GM12892 (cell line): ENCODE measurements around the gene SWAP70.

Experiments used
- DNase-seq: peaks from one replicate; pipeline ENCODE4 v3.0.0; 2011; ENCODE audit not compliant: insufficient read length
- FAIRE-seq: peaks from 2 replicates; lab custom pipeline; 2011; peaks lifted over from hg19 to GRCh38; lab: Jason Lieb, UNC
- POLR2A ChIP-seq: IDR thresholded peaks from 2 replicates; pipeline ENCODE4 v1.6.1; 2011; ENCODE audit warnings: low read depth, low read length, control low read depth
- POLR2AphosphoS5 ChIP-seq: IDR thresholded peaks from 2 replicates; pipeline ENCODE4 v1.6.1; 2011; ENCODE audit warnings: low read depth, low read length, control low read depth
- TAF1 ChIP-seq: IDR thresholded peaks from 2 replicates; pipeline ENCODE4 v1.6.1; 2011; ENCODE audit warnings: low read depth, mild to moderate bottlenecking, control low read depth, low read length, borderline replicate concordance

The SWAP70 gene

GRCh38 chr11:9774591-9775397 is 110.9 kb downstream of the SWAP70 start:
- DNase-seq (no peak), FAIRE-seq (no peak)
- TF ChIP-seq TAF1 (no peak), POLR2A (no peak), POLR2AphosphoS5 (no peak)

- TF ChIP-seq POLR2AphosphoS5, result no peak
- TF ChIP-seq TAF1, result no peak
- TF ChIP-seq POLR2A, result no peak
- FAIRE-seq, result no peak
- DNase-seq, result no peak
Observed at GRCh38 chr11:9775398-9775779, 111.5 kb downstream of the SWAP70 start.

- DNase-seq, result no peak
- TF ChIP-seq POLR2A (no peak), POLR2AphosphoS5 (no peak), TAF1 (no peak)
- no peak for FAIRE-seq
Observed at GRCh38 chr11:9776203-9776602, 112.3 kb downstream of the SWAP70 start.

DNA sequence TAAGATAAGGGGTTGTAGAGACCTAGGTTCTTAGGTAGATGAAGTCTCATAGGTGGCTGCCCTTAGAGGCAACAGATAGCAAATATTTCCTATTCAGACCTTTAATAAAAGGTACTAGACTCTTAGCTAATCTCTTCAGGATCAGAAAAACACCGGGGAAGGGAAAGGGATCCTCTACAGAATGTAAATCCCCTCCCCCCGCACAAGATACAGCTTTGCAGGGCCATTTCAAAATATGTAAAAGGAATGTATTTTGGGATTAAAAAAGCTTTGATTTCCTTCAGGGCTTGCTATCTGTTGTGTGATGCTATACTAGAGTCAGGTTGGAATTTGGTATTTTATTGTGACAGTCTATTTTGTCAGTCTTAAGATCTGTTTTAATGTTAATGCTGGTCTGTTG is 113.2 kb downstream of the SWAP70 start:
- no peak for TF ChIP-seq POLR2AphosphoS5
- TF ChIP-seq TAF1, result no peak
- TF ChIP-seq POLR2A, result no peak
- DNase-seq (no peak), FAIRE-seq (no peak)

GRCh38 chr11:9777525-9777924 is 113.6 kb downstream of the SWAP70 start:
- TF ChIP-seq TAF1 (no peak), POLR2AphosphoS5 (no peak), POLR2A (no peak)
- DNase-seq (no peak), FAIRE-seq (no peak)

DNA sequence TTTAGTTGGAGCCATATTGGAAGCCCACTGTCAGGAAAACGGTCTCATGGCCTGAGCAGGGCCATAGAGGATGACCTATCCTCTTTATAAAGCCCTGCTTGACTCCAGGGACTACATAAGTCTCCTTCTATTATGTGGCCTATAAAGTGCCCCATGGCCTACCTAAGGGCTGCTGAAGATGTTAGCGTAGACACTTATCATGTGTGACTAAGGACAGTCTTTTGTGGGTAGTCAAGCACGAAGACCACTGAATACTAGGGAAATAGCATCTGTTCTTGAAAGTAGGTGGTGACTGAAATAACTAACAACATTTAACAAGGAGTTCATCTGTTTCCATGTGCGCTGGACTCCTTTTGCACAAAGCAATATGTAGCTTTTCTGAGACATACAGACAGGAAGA is 117.1 kb downstream of the SWAP70 start:
- no peak for DNase-seq
- FAIRE-seq, result no peak
- no peak for TF ChIP-seq POLR2A
- no peak for TF ChIP-seq TAF1
- no peak for TF ChIP-seq POLR2AphosphoS5

DNA sequence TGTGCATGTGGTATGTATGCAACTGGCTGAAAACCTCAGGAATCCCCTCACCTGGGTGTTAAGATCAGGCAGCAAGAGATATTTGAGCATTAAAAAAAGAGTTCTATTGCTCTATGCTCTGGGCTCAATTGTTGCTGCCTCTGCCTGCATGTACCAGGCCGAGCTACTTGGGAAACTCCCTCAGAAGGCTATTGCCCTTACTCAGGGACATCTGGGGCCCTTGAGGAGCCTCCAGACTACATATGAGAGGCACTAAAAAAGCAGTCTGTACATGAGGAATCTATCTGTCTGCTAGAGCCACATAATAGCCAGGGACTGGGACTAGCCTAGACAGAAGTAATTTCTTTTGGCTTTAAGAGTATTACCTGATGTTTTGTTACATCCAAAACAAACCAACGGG is 120.1 kb downstream of the SWAP70 start:
- no peak for DNase-seq
- no peak for TF ChIP-seq POLR2AphosphoS5
- no peak for FAIRE-seq

GRCh38 chr11:9784602-9785315 is 120.9 kb downstream of the SWAP70 start:
- TF ChIP-seq POLR2AphosphoS5 (no peak), TAF1 (no peak), POLR2A (no peak)
- no peak for FAIRE-seq
- DNase-seq, result no peak

DNA sequence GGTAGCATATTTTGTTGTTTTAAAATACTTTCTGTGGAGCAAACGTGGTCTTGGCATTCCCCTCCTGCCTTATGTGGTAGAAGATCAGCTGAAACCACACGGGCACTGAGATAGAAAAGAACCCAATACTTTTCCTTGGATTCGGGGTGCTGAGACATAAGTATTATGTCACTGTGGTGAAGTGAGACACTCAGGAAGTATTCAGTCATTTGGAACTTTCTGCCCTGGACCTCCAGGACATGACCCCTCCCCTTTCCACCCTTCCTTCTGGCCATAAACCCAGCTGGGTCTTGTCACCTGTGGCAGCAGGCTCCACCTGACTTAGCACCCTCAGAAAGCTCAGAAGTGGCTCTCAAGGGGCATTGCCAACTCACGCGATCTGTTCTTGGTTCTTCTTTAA is 123.4 kb downstream of the SWAP70 start:
- TF ChIP-seq POLR2AphosphoS5 (no peak), POLR2A (no peak)
- DNase-seq (no peak), FAIRE-seq (no peak)

DNA sequence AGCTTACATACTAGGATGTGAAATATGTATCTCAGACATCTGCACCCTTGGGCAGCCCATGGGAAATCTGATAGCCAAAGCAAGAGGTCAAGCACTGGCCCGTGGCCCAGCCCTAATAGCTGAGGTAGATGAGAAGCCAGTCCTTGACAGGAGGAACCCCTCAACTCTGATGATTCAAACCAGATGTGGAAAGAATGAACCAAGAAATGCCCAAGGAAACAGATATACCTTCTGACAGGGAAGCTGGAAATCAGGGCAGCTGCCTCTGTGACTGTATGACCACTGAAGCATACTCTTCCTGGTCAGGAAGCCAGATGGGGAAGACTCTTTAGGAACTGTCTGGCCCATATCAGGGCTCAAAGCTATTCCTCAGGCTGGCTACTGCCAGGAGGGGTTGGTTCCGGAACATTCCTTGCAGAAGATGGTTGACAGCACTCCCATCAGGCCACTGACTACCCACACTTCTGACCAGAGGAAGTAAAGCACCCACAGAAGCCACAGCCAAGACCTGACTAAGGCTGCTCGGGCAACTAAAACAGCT is 124.2 kb downstream of the SWAP70 start:
- no peak for DNase-seq
- TF ChIP-seq POLR2A (no peak), POLR2AphosphoS5 (no peak), TAF1 (no peak)
- FAIRE-seq, result no peak

DNA sequence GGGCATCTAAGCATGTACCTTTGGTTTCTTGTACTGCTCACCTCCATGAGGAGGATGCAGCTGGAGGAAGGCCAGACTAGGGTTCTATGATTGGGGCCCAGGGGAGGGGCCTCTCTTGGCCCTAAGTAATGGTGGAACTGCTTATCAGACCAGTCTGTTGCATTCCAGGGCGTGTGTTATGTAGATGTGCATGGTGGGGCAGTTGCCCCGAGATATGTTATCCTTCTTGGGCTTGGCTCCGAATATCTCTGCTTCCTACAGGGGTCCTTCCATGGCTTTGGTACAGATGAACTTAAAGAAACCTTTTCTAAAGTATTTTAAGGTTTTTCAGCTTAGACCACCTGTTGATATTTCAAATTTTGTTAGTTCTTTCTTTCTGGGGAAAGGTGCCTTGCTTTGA is 126.0 kb downstream of the SWAP70 start:
- TF ChIP-seq POLR2AphosphoS5, result no peak
- no peak for TF ChIP-seq POLR2A
- TF ChIP-seq TAF1, result no peak
- DNase-seq, result no peak
- no peak for FAIRE-seq

- DNase-seq, result no peak
- TF ChIP-seq TAF1, result no peak
- TF ChIP-seq POLR2AphosphoS5, result no peak
- no peak for TF ChIP-seq POLR2A
- no peak for FAIRE-seq
Observed at GRCh38 chr11:9790703-9791102, 126.8 kb downstream of the SWAP70 start.

DNA sequence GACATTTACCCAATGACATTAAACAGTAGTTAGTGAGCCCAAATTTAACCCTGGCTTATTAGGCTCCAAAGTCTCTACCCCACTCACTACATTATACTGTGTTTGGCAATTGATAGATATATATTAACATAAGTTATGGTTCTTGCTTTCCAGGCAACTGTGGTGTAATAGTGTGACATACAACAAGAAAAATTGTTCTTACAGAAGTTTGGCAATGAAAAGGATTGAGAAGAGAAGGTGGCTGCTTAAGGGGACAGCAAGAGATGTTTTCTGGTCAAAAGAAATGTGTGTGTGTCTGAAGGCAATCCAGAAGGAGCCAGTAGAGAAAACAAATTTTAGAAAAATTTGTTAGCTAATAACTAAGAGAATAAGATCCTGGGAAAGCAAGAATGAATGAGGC is 132.4 kb downstream of the SWAP70 start:
- TF ChIP-seq TAF1 (no peak), POLR2A (no peak), POLR2AphosphoS5 (no peak)
- DNase-seq (no peak), FAIRE-seq (no peak)
